OCI-M2 (cell line): ENCODE results near the gene IL17B.

ENCODE experiments used
- DNase-seq: peaks from one replicate; lab custom pipeline; 2025; ENCODE audit not compliant: unreplicated experiment; lab: John Stamatoyannopoulos, UW

The IL17B gene

DNA sequence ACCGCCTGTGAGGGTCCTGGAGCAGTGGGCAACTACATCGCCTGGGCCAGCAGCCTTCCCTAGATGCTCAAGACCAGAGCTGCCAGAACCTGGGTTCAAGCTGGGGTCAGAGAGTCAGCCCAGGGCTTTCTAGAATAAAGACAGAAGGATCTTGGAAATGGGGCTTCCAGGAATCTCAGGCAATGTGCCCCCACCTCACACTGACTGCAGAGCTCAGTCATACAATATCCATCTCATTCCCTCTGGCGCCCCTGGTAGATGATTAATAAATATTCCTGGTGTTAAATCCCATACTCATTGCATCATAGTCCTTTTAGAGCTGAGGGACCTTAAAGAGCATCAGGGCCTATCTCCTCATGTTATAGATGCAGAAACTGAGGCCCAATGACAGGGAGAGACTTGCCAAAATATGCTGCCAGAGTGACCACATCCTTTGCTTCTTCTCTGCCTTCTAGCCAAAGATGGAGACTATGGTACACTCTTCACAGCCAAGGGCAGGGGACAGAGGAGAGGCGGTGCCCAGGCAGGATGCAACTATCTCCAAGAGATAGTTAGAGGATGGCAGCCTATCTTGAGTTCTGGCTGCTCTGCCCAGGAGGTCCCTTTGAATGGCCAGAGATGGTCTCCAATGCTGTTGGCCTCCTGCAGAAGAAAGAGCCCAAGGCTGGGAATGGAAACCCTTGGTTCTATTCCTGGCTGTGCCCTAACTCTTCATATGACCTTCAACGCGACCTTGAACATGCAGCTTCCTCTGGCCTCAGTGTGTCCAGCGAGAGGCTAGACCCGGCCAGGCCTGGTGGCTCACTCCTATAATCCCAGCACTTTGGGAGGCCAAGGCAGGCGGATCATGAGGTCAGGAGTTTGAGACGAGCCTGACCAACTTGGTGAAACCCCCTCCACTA is 36.2 kb upstream of the IL17B start:
- DNase-seq, result no peak

DNA sequence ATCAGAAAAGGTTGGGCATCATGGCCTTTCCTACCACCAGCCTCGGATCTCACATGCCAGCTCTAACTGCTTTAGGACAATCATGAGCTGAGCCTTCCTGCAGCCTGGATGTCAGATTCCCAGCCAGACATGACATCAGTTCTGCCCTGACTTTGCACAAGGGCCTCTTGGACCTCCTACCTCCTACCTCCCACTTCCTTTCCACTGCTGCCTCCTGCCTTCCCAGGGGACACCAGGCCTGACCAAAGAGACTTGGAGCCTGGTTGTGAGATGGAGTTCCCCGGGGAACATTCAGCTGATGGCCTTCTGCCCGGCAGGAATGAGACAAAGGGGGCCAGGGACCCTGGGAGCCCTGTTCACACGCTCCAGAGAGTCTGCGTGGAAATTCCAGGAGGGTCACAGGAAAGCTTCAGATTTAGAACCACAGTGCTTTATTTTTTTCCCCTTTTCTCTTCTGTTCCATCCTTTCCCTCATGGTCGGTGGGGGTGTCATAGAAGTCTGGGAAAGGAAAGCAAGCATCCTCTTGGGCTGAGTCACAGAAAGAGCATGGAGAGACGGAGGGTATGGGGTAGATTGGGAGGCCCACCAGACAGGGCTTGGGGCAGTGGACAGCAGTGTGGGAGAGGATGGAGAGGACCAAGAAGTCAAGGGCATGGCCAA is 35.4 kb upstream of the IL17B start:
- DNase-seq, result no peak

DNA sequence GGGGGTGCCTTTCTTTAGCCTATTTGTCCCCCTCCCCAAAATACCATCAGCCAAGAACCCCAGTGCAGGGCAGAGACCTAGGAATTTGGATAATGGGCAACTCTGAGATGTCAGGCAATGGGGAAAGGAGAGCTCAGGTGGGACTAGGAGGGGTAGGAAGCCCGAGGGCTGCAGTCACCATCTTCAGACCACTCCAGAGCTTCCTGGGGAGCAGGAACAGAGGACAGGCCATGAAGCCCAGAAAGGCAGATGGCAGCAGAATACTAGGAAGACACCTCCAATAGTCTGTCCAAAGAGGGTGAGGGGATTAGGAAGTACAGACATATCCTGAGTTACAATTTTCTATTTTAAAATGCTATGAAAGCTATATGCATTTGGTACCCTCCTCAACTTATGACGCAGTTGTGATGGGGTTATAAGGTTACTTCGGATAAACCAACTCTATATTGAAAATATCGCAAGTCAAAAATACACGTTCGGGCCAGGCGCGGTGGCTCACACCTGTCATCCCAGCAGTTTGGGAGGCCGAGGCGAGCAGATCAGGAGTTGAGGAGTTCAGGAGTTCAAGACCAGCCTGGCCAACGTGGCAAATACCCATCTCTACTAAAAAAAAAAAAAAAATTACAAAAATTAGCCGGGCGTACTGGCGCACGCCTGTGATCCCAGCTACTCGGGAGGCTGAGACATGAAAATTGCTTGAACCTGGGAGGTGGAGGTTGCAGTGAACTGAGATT is 34.6 kb upstream of the IL17B start:
- DNase-seq, result no peak

DNA sequence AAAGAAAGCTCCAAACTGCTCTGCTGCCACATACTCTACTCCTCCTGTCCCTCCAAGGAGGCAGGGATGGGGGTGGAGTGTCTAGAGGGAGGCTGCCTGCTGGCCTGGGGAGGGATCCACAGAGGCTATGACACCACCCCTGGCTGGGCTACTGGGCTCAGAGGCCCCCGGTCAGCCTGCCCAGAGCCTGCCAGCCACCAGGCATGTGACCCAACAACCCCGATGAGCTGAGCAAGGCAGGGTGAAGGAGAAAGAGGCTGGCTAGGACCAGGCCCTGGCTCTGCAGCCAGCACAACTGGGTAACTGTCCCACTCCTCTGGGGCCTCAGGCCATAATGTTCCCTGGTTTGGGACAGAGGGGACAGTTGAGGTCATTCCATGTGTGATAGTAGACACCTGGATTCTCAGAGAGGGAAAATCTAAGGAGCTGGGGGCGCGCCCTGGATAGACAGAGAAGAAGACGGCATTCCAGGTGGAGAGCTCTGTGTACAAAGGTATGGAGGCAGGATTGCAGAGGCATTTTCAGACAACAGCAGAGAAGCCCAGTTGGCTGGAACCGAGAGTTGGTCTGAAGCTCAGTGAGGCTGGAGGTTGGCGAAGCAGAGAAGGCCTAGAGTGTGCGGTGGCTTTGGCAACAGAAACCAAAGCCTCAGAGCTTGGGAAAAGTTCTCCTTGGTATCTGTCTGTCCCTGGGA is 33.8 kb upstream of the IL17B start:
- no peak for DNase-seq

DNA sequence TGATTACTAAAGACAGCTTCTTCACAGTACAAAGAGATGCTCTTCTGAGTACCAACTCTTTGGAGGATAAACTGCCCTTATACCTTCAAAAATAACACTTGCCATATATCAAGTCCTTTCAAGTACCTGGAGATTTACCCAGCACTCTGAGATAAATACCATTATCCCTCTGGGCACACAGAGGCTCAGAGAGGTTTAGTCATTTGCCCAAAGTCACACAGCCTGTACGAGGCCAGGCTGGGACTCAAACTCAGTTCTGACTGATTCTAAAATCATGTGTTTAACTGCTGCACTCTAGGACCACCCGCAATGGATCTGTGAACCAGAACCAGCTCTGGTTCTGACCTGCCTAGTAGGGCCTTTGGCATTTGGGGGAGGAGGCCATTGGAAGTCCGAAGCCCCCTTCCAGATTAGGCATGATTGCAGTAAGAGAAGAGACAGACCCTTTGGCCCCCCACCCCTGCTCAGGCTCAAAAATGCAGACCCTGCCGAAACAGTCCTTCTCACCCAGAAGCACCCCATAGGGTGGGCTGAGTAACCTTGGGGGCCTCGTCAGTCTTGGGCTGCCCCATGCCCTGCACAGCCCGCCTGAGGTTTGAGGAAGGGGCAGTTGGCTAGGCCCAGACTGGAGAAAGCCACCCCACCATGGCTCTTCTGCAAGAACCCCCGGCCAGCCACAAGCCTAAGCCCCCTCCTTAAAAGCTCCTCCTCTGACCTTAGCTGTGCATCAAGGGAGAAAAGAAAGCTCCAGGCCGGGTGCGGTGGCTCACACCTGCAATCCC is 32.8 kb upstream of the IL17B start:
- DNase-seq, result no peak

DNA sequence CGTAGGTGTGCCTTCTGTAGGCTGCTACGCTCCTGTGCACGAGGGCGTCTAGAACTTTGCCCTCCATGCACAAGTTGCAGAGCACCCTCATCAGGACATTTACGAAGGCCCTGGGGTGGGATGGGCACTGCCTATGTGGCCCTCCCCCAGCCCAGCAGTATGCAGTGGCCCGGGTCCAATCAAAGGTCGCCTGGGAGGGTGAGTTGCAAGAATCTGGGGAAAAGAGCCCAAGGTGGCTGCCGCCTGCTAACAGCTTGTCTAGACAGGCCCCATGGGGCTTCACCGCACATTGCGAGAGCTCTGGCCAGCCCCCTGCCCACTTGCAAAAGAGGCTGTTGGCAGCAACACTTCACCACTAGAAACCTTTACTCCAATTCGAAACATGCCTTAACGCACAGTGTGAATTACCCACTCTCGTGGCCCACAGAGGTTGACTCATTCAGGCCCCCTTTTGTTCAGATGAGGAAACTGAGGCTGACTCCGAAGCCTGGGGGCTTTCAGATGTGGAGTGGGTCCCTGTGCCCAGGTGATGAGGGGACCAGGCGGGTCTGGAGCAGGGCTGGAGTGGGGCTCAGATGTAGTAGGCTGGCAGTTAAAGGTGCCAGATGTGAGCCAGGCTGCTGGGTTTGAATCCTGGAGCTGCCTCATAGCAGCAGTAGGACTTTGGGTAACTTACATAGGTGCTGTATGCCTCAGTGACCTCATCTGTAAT is 31.8 kb upstream of the IL17B start:
- DNase-seq, result no peak

DNA sequence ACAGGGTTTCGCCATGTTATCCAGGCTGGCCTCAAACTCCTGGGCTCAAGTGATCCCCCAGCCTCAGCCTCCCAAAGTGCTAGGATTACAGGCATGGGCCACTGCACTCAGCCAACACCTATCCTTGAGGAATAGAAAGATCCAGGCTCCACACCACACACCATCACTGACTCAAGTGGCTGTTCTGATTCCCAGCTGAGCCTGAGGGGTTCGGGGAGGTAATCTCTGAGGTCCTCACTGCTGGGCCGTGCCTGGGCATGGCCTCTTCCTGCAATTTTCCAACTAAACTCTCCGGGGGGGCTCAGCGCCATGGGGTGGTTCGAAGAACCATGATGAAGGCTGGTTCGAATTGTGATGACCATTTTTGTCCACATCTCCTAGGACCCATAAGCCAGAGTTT is 31.0 kb upstream of the IL17B start:
- no peak for DNase-seq

DNA sequence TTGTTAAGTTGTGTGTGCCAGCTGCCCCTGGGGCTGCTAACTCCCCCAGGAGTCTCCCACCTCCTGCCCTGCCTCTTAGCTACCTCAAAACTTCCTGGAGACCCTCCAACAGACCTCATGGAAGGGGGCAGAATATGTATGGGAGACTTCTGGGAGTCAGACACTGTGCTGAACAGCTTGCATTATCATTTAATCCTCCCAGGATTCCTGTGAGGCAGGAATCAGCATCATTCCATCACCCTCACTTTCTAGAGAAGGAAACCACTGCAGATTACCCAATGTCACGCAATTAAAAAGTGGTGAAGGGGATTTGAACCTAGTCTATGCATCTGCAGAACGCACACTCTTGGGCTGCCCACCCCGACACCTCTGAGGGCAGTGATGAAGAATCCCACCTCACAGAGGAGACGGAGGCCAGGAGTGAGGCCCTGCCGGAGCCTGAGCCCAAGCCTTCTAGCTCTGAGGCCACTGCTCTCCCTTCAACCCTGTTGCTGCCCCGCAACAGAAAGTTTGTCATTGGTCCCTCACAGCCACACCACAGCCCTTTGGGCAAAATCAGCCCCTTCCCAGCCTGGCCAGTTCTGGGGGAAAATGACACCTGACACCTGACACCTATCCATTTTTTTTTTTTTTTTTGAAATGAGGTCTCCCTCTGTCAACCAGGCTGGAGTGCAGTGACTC is 30.3 kb upstream of the IL17B start:
- no peak for DNase-seq

DNA sequence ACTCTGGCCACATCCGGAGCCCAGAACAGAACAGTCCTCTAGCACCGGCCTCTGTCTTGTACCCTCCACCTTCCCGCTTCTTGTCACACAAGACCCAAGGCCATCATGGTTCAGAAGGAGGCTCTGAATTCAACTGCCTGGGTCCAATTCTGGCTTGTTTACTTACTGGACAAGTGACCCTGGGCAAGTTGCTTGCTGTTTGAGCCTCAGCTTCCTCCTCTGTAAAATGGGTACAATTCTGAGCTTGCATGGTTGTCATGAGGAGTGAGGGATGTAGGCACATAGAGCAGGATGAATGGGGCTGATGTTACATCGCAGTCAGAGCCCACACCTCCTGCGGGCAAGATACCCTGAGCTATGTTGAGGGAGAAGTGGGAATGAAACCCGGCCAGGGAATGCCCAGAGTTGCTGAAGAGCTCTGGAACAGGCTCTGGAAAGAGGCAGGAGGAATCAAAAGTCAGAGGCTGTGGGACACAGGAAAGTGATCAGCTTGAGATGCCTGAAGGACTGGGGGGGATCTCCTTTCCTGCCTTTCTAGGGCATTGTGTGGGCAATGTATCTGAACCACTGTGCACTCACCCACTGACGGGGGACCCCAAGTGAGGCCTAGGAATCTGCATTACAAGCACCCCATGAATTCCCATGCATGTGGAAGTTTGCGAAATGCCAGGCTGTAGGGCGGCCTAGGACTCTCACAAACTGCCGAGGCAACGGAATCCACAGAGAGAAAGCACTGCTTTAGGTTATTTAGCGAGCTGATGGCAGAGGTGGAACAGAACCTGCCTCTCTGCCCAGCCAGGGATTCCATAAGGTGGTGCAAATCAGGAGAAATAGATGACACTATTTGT is 29.4 kb upstream of the IL17B start:
- no peak for DNase-seq

DNA sequence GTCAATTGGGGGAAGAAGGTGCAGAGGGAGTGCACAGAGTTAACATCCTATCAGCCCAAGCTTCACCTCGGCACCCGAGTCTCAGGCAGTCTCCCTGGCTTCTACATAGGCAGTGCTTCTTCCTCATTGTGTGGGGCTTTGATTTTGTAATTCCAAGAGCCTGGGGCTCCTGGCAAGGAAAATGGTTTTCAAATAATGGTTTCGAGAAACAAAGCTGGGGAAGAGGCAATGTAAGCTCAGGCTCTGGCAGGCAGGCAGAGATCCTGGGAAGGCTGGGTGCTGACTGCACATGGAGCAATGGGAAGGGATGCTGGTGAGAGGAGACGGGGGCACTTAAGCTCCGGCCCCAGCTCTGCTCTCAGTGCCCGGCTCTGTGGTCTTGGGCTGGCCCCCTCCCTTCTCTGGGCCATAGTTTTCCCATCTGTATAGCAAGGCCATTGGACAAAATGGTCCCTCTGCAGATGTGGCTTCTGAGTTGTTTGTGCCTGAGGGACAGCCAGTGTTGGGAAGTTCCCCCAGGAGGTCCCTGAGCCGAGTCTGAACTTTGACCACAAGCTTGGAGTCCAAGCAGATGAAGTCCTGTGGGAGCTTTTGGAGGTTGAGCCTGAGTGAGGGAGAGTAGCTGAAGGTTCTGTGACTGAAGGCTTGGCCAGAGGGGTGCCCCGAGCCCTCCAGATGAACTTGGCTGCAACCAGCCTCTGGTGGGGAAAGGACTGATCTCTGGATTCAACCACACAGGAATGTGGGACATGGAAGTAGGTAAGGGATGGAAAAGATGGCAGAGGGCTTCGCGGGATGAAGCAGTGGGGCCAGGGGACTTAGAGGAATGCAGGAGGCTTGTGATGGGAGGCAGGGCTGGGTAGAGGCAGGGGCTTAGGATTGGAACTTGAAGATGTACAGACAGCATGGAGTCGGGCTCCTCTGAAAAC is 28.5 kb upstream of the IL17B start:
- DNase-seq, result no peak

DNA sequence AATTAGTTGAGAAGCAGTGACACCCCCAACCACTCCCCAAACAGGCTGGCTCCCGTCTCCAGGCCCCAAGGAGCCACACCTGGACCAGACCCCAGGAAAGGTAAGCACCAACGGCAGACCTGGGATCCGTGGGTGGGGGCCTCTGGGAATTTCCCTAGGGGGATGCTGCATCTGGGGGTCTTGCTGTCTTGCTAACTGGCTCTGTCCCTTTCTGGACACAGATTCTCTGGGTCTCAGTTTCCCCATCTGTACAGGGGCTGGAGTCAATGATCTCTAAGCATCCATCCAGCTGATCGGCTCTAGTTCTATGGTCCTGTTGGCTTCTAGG is 27.9 kb upstream of the IL17B start:
- no peak for DNase-seq

DNA sequence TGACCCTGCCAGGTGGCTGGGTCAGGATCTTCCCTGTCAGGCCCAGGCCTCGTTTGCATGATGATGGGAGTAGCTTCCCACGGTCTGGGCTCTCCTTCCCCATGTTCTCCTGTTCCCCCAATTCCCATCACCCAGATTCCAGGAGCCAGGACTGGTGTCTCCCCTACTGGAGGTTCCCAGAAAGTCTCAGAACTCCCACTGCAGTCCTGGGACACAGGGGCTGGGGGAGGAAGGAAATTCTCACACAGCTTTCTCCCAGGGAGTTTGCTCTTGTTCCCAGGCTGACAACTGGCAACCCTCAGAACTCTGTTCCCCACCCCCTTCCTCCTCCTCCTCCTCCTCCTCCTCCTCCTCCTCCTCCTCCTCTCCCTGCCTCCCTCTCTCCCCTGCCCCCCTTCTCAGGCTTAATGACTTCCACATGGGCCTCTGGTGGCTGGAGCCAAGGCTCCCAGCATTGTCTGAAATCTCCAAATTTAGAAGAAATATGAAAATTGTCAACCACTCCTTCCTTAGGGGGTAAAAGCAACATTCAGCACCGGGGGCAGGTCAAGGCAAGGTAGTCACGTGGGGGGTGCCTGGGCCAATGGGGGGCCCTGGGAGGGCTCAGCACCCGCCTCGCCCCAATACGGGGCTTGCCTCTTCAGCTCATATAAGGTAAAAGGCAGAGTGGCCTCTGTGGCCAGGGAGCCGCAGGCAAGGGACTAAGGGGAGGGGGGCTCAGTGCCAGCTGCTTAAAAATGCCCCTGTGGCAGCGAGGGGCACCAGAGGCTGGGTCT is 27.3 kb upstream of the IL17B start:
- DNase-seq, result no peak

DNA sequence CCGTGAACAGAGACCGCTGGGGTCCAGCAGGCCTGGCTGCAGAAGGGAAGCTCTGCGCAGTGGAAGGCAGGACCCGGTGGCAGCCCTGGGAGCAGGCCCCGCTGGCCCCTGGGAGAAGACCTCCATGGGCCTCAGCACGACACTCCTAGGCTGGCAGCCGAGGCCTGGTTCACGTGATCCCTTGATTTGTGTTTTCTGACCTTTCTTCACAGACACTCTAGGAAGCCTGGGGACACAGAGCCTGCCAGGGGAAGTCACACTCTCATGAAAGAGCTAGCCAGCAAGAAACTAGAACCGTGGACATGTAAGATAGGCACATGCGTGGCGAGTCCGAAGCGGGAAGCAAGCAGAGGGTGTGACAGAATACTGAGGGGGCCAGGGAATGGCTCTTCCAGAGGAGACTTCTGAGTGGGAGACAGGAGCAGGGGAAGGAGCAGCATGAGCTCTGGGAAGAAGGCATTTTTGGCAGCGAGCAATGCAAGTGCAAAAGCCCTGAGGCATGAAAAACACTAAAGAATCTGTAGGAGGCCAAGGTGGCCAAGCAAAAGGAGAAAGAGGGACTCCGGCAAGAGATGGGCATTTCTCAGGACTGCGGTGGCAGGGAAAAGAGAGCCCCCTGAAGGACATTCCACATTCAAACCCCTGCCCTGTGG is 26.6 kb upstream of the IL17B start:
- no peak for DNase-seq

DNA sequence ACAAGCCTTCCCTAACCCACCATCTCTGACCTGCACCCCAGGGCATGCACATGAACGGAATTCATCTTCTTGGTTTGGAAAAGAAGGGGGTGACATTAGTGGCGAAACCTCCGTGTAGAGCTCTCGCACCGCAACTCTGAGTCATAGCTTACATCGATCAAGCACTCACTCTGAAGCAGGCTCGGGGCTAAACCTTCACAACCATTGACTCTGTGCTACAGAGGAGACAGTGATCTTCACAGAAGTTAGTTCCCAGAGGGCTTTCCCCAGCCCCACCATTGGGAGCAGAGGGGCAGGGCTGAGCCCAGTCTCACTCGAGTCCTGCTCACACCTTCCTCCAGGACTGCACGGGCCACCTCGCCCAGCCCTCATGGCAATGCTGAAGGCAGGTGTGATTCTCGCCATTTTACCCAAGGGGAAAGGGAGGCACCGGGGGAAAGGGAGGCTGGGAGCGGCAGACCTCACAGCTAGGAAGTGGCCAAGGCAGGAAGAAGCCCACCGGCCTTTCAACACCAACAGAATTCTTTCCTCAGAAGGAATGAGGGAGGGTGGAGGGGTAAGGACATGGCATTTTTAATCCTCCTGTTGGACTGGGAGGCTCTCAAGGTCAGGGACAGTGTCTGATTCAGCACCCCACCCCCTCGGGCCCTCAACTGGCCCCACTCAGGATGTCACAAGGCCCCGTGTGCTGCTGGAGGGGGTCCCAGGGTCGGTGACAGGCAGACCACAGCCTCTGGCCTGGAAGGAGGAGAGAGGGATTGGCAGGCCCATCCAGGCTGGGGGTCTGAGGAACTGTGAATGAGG is 25.9 kb upstream of the IL17B start:
- DNase-seq, result no peak
